ENCODE results near the gene KRTAP5-1.

Gene KRTAP5-1

DNA sequence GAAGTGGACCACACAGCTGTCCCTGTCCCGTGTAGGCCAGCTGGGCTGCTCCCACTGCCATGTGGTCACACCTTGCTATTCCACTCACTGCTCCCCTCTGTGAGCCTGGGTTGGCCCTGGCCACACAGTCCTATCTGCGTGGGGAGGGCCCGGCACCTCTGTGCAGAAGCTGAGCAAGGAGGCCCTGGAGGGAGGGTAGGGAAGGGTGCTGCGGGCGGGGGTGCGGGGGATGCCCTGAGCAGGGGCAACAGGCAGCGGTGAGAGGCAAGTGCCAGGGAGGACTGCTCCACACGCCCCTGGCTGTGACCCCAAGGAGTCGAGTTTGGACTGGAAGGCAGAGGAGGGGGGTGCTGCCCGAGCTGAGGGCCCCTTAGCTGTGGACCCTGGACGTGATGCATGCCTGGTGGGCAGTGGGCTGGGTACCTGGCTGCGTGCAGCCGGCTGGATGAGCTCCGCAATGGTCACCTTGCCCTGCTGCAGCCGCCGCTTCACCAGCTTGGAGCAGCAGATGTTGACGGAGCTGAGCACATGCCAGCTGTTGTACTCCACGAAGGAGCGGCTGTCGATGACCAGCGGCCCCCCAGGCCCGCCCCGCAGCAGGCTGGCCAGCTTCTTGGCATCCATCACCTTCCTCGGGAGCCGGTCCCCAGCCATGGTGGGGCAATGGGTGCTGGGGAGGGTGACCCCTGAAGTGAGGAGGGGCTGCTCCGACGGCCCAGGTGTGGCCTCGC, 19.7 kb downstream of the KRTAP5-1 start:
- Histone ChIP-seq H2BK12ac (ENCODE audit: low read length) (no peak overlapping the region), H4K8ac (ENCODE audit: low read depth, low read length) (no peak overlapping the region), H3K79me1 (ENCODE audit: low read depth, low read length) (peaks cover 5% of the 10 kb centered on the region), H4K91ac (ENCODE audit: low read depth, low read length, poor library complexity) (no peak overlapping the region), H3K4ac (ENCODE audit: low read length) (no peak overlapping the region), H2AFZ (ENCODE audit: low read length) (no peak overlapping the region), H2BK5ac (ENCODE audit: low read length) (no peak overlapping the region), H3K9ac (ENCODE audit: low read depth, low read length, poor library complexity) (no peak overlapping the region), H2BK120ac (ENCODE audit: low read depth, low read length) (no peak overlapping the region), H2AK5ac (ENCODE audit: low read depth, low read length) (peak overlapping the region; percentile 94), H3K4me2 (ENCODE audit: insufficient read depth, low read length, poor library complexity, severe bottlenecking) (no peak overlapping the region), H3K9me3 (replicated peaks in 1 of 2; ENCODE audit: control insufficient read depth in 2 of 2, insufficient read depth in 1 of 2, low read depth in 1 of 2, low read length in 2 of 2) (peaks cover 0 to 3% of the 10 kb centered on the region in 2 donors), H3K36me3 (replicated peaks in 1 of 2; ENCODE audit: control insufficient read depth in 2 of 2, insufficient read depth in 2 of 2, low read length in 2 of 2) (peaks cover 0 to 7% of the 10 kb centered on the region in 2 donors), H2BK15ac (ENCODE audit: low read length) (no peak overlapping the region), H3K14ac (ENCODE audit: low read length) (peak overlapping the region; percentile 17), H3K4me3 (ENCODE audit: low read length in 2 of 2) (no peak overlapping the region), H3K27me3 (ENCODE audit: control insufficient read depth in 3 of 3, insufficient read depth in 3 of 3, low read depth in 1 of 3, low read length in 3 of 3) (peaks cover 0 to 54% (median 7%) of the 10 kb centered on the region in 3 experiments), H3K23ac (ENCODE audit: low read depth, low read length, poor library complexity) (peak overlapping the region; percentile 52), H3K4me1 (ENCODE audit: control insufficient read depth in 2 of 2, insufficient read depth in 1 of 2, low read depth in 1 of 2, low read length in 2 of 2) (peaks cover 17 to 24% of the 10 kb centered on the region in 2 donors), H3K27ac (replicated peaks; ENCODE audit: low read length) (no peak overlapping the region), H3K18ac (ENCODE audit: low read length) (peak overlapping the region; percentile 90)
- no CpG with 5 or more reads among the region's 28 CpGs for WGBS, 2 donors (ENCODE audit: extremely low coverage in 2 of 2, insufficient read length in 2 of 2, insufficient replicate concordance in 1 of 2)
- DNase-seq (ENCODE audit: low spot score): no peak

DNA sequence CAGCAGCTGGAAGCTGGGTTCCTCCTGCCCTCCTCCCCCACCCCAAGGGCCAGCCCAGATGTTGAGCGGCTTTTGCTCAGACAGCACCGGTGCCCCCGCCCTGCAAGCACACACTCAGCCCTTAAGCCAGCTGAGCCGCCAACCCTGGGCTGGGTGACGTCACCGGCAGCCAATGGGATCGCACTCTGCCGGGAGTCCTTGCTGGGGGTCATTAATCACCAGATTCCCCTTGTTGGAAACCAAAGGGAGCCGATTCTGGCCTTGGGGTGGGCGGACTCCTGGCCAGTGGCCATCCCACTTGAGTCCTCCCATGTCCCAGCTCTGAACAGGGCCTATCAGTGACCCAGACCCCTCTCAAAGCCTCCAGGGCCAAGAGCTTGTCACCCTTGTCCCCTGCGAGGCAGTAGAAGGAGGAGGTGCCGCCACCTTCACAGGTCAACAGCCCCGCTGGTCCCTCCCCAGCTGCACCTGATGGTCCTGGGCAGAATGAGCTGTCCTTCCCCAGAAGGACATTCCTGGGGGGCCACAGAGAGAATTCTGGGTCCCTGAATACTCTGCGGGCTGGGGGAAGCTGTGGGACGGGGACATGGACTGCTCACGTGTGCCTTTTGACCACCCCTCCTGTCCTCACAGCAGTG, 20.4 kb downstream of the KRTAP5-1 start:
- Histone ChIP-seq H2BK5ac (ENCODE audit: low read length) (no peak overlapping the region), H4K91ac (ENCODE audit: low read depth, low read length, poor library complexity) (no peak overlapping the region), H2AFZ (ENCODE audit: low read length) (no peak overlapping the region), H3K4me1 (ENCODE audit: control insufficient read depth in 2 of 2, insufficient read depth in 1 of 2, low read depth in 1 of 2, low read length in 2 of 2) (peaks cover 17 to 23% of the 10 kb centered on the region in 2 donors), H3K23ac (ENCODE audit: low read depth, low read length, poor library complexity) (peak overlapping the region; percentile 67), H3K14ac (ENCODE audit: low read length) (no peak overlapping the region), H3K4me2 (ENCODE audit: insufficient read depth, low read length, poor library complexity, severe bottlenecking) (peak overlapping the region; percentile 19), H3K4me3 (ENCODE audit: low read length in 2 of 2) (no peak overlapping the region), H3K79me1 (ENCODE audit: low read depth, low read length) (peaks cover 5% of the 10 kb centered on the region), H3K18ac (ENCODE audit: low read length) (peak overlapping the region; percentile 90), H3K27ac (replicated peaks; ENCODE audit: low read length) (no peak overlapping the region), H3K9me3 (replicated peaks in 1 of 2; ENCODE audit: control insufficient read depth in 2 of 2, insufficient read depth in 1 of 2, low read depth in 1 of 2, low read length in 2 of 2) (peaks cover 0 to 3% of the 10 kb centered on the region in 2 donors), H3K9ac (ENCODE audit: low read depth, low read length, poor library complexity) (peak overlapping the region; percentile 16), H2BK12ac (ENCODE audit: low read length) (no peak overlapping the region), H3K27me3 (ENCODE audit: control insufficient read depth in 3 of 3, insufficient read depth in 3 of 3, low read depth in 1 of 3, low read length in 3 of 3) (peaks cover 0 to 53% (median 6%) of the 10 kb centered on the region in 3 experiments), H2BK120ac (ENCODE audit: low read depth, low read length) (no peak overlapping the region), H2BK15ac (ENCODE audit: low read length) (no peak overlapping the region), H4K8ac (ENCODE audit: low read depth, low read length) (no peak overlapping the region), H3K36me3 (replicated peaks in 1 of 2; ENCODE audit: control insufficient read depth in 2 of 2, insufficient read depth in 2 of 2, low read length in 2 of 2) (peaks cover 0 to 7% of the 10 kb centered on the region in 2 donors), H2AK5ac (ENCODE audit: low read depth, low read length) (peak overlapping the region; percentile 94), H3K4ac (ENCODE audit: low read length) (no peak overlapping the region)
- no CpG with 5 or more reads among the region's 16 CpGs for WGBS, 2 donors (ENCODE audit: extremely low coverage in 2 of 2, insufficient read length in 2 of 2, insufficient replicate concordance in 1 of 2)
- DNase-seq (ENCODE audit: low spot score): peak; percentile 56

DNA sequence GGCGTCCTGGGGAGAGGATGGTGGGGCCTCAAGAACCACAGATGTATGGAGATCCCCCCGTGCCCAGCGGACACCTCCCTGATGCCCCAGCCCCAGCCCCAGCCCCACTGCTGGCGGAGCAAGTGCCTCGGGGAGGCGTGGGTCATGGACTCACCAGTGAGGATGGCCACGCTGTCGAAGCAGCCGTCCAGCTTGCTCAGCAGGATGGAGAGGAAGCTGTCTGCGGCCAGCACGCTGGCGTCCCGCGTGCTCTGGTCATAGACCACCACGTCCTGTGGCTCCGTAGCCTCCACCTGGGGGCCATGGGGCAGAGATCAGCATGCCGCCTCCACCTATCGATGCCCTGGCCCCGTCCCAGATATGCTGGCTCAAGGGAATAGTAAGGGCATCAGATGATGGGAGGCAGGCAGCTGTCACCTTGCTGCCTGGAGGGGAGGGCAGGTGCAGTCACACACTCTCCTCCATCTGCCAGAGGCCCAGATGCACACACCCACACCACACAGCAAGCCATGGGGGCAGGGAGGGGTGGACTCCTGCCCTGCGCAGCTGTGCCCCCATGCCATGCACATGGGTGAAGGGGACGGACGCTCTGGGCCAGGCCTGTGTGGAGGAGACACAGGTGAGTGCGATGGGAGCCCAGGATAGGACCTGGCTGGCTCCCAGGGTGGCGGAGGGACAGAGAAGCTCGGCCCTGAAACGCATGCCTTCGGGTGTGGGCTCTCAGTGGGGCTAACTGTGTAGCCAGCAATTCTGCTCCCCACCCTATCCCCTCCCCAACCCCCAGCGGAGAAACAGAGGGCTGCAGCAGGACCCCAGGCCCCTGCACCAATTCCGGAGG, 21.2 kb downstream of the KRTAP5-1 start:
- Histone ChIP-seq H2BK5ac (ENCODE audit: low read length) (peak overlapping the region; percentile 66), H3K79me1 (ENCODE audit: low read depth, low read length) (peaks cover 5% of the 10 kb centered on the region), H3K9ac (ENCODE audit: low read depth, low read length, poor library complexity) (peak overlapping the region; percentile 77), H2BK15ac (ENCODE audit: low read length) (peak overlapping the region; percentile 97), H2BK12ac (ENCODE audit: low read length) (peak overlapping the region; percentile 99), H3K36me3 (replicated peaks in 1 of 2; ENCODE audit: control insufficient read depth in 2 of 2, insufficient read depth in 2 of 2, low read length in 2 of 2) (peaks cover 0 to 7% of the 10 kb centered on the region in 2 donors), H3K23ac (ENCODE audit: low read depth, low read length, poor library complexity) (peak overlapping the region; percentile 93), H2AK5ac (ENCODE audit: low read depth, low read length) (peak overlapping the region; percentile 100), H3K4me3 (ENCODE audit: low read length in 2 of 2) (no peak overlapping the region), H3K27me3 (ENCODE audit: control insufficient read depth in 3 of 3, insufficient read depth in 3 of 3, low read depth in 1 of 3, low read length in 3 of 3) (peaks cover 0 to 53% (median 2%) of the 10 kb centered on the region in 3 experiments), H2AFZ (ENCODE audit: low read length) (no peak overlapping the region), H3K14ac (ENCODE audit: low read length) (peak overlapping the region; percentile 97), H4K91ac (ENCODE audit: low read depth, low read length, poor library complexity) (no peak overlapping the region), H3K18ac (ENCODE audit: low read length) (peak overlapping the region; percentile 71), H3K9me3 (replicated peaks in 1 of 2; ENCODE audit: control insufficient read depth in 2 of 2, insufficient read depth in 1 of 2, low read depth in 1 of 2, low read length in 2 of 2) (peaks cover 0 to 3% of the 10 kb centered on the region in 2 donors), H4K8ac (ENCODE audit: low read depth, low read length) (peak overlapping the region; percentile 82), H3K4me2 (ENCODE audit: insufficient read depth, low read length, poor library complexity, severe bottlenecking) (peak overlapping the region; percentile 19), H3K4ac (ENCODE audit: low read length) (peak overlapping the region; percentile 11), H3K4me1 (ENCODE audit: control insufficient read depth in 2 of 2, insufficient read depth in 1 of 2, low read depth in 1 of 2, low read length in 2 of 2) (peaks cover 17 to 27% of the 10 kb centered on the region in 2 donors), H3K27ac (replicated peaks; ENCODE audit: low read length) (no peak overlapping the region), H2BK120ac (ENCODE audit: low read depth, low read length) (no peak overlapping the region)
- no peak for DNase-seq (ENCODE audit: low spot score)
- WGBS, 2 donors (ENCODE audit: extremely low coverage in 2 of 2, insufficient read length in 2 of 2, insufficient replicate concordance in 1 of 2): no CpG with 5 or more reads among the region's 29 CpGs

All from neuronal stem cell (in vitro differentiated cells).